T-helper 2 cell treated with Interferon-gamma antibody and Interleukin-4, amounts not matched to agents 5 μg/mL and 100 μg/mL, for 36 hours (primary cell): ENCODE data around the gene SPARC.
A peak's percentile ranks its signal among the peaks of the same experiment; 100 is the strongest.

ENCODE experiments used
- DNase-seq: peaks from one replicate; pipeline ENCODE4 v3.0.0; 2021; ENCODE audit warnings: low spot score
- H3K27ac Mint-ChIP-seq: one replicate; pipeline ENCODE4 v1.8.0; 2021; ENCODE audit warnings: mild to moderate bottlenecking, mixed read lengths
- H3K27me3 Mint-ChIP-seq: one replicate; pipeline ENCODE4 v1.8.0; 2021; ENCODE audit warnings: low read depth, mixed read lengths
- H3K36me3 Mint-ChIP-seq: one replicate; pipeline ENCODE4 v1.8.0; 2021; ENCODE audit warnings: low read depth, mixed read lengths
- H3K4me1 Mint-ChIP-seq: one replicate; pipeline ENCODE4 v1.8.0; 2021; ENCODE audit warnings: low read depth, mixed read lengths
- H3K4me3 Mint-ChIP-seq: one replicate; pipeline ENCODE4 v1.8.0; 2022; ENCODE audit warnings: mild to moderate bottlenecking, moderate library complexity, mixed read lengths
- H3K9me3 Mint-ChIP-seq: one replicate; pipeline ENCODE4 v1.8.0; 2021; ENCODE audit warnings: mixed read lengths

SPARC gene

DNA sequence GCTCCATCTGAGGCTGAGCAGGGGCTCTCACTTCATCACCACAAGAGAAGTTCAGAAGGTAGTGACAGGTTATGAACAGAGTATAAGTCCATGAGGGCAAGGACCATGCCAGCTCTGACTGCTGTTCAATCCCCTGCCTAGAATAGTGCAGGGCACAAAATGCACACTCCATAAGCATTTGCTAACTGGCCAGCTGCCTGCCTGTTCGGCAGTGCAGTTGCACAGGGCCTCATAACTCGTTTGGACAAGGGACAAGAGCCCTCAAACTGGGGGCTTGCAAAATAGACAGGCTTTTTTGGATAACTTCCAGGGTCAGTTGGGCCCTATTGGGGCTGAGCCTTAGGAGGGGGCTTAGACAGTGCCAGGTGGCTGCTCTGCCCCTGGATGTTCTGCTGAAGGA is 21.1 kb downstream of the SPARC start:
- Mint-ChIP-seq H3K36me3 (no peaks in the 10 kb centered on the region), H3K9me3 (no peaks in the 10 kb centered on the region), H3K27me3 (peaks cover 5% of the 10 kb centered on the region), H3K27ac (no peak overlapping the region), H3K4me1 (peaks cover 6% of the 10 kb centered on the region), H3K4me3 (no peak overlapping the region)
- no peak for DNase-seq

DNA sequence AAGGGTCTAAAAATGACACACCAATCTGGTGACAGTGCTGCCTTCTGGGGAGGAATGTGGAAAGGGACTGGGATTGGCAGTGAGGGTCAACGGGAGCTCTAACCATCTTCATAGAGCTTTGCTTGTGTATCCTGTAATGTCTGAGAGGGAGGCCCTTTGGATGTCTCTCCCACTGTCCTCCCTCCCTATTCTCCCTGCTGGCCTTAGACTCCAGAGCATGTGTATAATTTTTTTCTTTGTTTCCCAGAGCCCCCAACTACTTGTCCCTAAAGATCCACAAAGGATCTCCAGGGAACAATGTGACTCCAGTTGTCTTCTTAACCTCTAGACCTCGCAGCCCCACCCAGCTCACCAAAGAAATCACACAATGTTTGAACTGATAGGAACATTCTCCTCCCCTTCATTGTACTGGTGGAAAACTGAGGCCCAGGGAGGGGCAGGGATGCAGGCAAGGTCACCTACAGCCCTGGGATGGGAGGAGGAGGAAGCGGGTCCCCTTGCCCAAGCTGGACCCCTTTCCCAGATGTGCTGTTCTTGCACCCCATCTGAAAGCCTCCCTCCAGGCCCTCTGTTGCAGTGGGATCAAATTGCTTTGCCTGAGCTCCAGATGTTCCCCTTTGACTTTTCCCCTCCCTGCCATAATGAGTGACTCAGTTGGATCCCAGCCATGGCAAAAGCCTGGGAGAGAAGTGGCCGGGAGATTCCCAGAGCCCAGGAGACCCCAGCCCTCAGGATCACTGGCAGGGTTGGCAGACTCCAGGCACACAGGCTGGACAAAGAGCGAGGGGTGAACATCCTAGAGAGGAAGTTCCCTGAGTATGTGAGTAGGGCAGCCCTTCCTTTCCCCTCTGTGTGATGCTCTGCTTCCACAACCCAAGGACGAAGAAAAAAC is 21.8 kb downstream of the SPARC start:
- Mint-ChIP-seq H3K9me3 (no peaks in the 10 kb centered on the region), H3K36me3 (no peaks in the 10 kb centered on the region), H3K4me3 (no peak overlapping the region), H3K27ac (no peak overlapping the region), H3K4me1 (peaks cover 6% of the 10 kb centered on the region), H3K27me3 (peaks cover 5% of the 10 kb centered on the region)
- DNase-seq, result no peak

DNA sequence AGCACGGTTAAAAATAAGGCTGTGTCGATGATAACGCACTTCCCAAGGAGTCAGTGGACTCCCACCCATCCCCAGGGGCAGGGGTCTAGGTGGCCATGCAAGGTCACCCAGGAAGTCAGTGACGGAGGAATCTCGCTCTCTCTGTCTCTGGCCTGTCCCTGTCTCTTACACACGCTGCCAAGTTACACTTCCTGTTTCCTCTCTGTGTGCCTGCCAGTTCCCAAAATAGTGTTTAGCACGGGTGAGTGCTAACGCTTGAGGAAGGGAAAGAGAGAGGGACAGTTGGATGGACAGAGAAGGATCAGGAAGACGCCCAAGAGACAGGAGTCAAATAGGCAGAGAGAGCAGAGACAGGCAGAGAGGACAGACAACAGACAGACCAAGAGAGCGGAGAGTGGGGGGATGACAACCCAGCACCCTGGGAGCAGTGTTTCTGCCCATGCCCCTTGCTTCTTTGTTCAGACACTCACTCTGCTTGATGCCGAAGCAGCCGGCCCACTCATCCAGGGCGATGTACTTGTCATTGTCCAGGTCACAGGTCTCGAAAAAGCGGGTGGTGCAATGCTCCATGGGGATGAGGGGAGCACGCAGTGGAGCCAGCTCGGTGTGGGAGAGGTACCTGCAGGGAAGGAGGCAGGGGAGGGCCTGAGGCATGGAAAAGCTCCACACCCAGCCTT is 23.0 kb downstream of the SPARC start:
- H3K9me3 Mint-ChIP-seq, result no peaks in the 10 kb centered on the region
- H3K27ac Mint-ChIP-seq, result peak overlapping the region; percentile 28
- no peak for DNase-seq
- H3K4me3 Mint-ChIP-seq, result no peak overlapping the region
- H3K27me3 Mint-ChIP-seq, result peaks cover 5% of the 10 kb centered on the region
- no peaks in the 10 kb centered on the region for H3K36me3 Mint-ChIP-seq
- H3K4me1 Mint-ChIP-seq, result peaks cover 6% of the 10 kb centered on the region

DNA sequence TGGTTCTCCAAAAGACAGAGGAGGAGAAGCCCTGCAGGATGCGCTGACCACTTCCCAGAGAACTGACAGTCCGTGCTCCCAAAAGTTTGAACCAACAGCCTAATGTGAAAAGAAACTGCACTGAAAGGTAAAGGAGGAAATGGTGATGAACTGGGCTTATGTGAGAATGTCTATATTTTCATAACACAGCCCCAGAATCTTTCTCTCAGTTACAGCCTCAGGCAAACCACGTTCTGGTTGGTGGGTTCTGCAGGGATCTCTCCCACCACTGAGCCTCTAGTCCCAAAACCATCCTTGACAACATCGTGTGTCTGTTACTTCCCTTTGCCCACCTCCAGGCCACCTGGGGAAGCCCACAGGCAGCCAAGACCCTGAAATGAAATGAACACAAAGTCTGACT is 23.9 kb downstream of the SPARC start:
- Mint-ChIP-seq H3K27me3 (peaks cover 5% of the 10 kb centered on the region), H3K36me3 (no peaks in the 10 kb centered on the region), H3K4me3 (no peak overlapping the region), H3K27ac (no peak overlapping the region), H3K4me1 (peaks cover 6% of the 10 kb centered on the region), H3K9me3 (no peaks in the 10 kb centered on the region)
- no peak for DNase-seq

DNA sequence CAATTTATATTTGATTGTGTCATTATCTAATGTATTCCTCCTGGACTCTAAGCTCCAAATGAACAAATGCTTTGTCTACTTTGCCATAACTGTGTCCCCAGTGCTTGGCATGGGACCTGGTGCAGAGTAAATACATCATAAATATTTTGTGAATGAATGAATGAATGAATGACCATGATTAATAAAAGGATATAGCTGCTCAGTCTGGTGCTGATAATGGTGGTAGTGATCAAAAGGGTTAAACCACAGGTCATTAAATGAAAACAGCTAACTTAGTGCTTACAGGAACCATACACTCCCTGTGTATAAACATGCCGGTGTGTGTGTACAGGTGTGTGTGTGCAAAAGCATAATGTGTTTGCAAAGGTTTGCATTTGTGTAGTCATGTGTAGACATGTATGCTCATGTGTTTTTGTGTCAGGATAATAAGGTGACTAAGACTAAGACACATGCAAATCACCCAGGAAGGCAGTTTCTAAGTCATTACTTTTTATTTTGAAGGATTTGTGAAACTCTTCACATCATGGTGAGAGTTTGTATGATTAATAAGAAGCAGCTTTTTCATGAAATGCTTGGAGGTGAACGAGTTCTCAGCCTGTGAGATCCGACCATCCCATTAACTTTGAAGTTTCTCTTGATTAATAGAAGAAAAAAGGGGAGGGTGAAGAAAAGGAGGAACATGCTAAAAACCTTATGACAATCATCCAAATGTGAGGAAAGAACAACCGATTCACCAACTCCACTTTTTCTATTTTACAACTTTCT is 24.6 kb downstream of the SPARC start:
- H3K4me1 Mint-ChIP-seq, result peaks cover 6% of the 10 kb centered on the region
- H3K4me3 Mint-ChIP-seq, result no peak overlapping the region

DNA sequence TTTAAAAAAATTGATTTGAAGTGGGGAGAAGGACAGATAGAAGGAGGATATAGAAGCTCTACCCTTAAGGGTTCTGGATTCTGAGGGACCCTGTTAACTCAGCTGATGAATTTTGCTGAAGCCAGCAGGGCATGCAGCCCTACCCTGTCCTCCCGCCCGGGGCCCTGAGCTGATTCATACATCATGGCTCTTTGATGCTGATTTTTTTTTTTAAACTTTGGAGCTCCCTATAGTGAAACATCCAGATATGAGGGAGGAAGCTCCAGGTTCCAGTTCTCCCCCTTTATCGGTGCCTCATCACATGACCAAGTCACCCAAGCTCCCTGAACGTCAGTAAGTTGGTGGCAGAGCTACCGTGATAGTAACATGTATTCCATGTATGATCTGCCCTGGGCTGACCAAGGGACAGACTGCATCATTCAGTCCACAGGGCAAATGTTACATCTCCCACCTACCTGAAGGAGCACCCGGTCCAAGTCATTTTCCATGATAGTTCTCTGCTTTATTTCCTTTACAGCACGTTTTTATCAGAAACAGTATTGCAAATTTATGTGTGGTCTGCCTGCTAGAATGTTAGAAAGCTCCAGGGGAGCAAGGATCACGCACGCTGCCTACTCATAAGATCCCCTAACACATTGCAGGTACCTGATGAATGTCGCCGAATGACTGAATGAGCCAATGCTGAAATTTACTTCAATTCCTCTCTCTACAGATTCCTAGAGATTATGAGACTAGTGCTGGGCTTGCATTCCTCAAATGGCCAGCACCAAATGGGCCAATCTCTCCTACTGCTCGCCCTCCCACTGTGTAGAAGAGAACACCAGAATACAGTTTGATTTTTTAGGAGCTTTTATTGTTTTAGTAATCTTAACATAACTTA is 25.9 kb downstream of the SPARC start:
- Mint-ChIP-seq H3K9me3 (no peaks in the 10 kb centered on the region), H3K36me3 (no peaks in the 10 kb centered on the region), H3K27me3 (peaks cover 8% of the 10 kb centered on the region), H3K27ac (no peak overlapping the region), H3K4me1 (peaks cover 6% of the 10 kb centered on the region), H3K4me3 (no peak overlapping the region)
- DNase-seq, result no peak

More for the DNA sequence above, 24.6 kb downstream of the SPARC start:
- H3K27ac Mint-ChIP-seq, result no peak overlapping the region
- H3K9me3 Mint-ChIP-seq, result no peaks in the 10 kb centered on the region
- H3K36me3 Mint-ChIP-seq, result no peaks in the 10 kb centered on the region
- DNase-seq, result no peak
- peaks cover 8% of the 10 kb centered on the region for H3K27me3 Mint-ChIP-seq

DNA sequence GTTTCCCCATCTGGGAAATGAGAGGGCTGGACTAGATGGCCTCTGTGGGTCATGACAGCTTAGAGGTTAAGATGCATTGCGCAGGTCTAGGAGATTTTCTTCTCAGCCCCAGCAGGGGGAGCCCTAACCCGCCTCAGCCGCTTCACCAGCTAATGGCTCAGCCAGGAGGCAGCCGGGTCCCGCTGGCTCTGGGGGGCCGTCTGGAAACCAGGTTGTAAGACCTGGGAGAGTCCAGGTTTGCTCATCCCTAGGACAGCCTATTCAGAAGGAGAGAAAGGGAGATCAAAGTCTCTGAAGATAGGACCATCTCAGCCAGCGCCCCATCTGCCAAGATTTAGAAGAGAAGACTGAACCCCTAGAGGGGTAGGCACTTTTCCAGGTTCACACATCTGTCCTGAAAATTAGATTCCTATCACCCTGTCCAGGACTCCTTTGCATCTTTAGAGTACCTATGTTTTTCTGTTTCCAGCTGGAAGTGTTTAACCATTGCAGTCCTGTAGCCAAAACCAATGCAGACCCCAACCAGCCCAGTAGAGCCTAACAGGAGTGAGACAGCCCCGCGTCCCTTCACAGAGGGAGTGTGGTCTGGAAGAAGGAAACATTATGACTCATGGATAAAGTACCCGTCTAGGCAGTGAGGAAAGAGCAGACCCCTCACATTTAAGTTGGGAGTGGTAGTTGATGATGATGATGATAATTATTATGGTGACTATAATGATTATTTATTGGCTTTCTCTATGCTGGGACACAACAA is 27.5 kb downstream of the SPARC start:
- peaks cover 12% of the 10 kb centered on the region for H3K27me3 Mint-ChIP-seq

DNA sequence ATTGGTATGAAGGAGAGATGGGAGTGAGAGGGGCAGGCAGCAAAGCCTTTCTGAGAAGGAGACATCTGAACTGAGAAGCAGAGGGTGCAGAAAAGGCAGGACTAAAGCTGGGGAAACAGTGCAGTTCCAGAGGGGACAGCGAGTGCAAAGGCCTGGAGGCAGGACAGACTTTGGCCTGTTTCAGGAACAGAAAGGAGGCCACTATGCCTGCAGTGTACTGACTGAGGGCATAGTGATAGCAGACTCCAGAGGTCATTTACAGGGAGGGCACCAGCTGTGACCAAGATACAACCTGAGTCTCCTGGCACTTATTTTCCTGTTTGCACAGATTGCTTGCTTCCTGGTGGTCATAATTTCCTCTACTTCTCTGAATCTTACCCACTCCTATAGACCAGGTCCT is 29.6 kb downstream of the SPARC start:
- Mint-ChIP-seq H3K4me1 (no peaks in the 10 kb centered on the region), H3K27ac (no peak overlapping the region)
- no peak for DNase-seq

More for the DNA sequence above, 27.5 kb downstream of the SPARC start:
- no peaks in the 10 kb centered on the region for H3K36me3 Mint-ChIP-seq
- no peak overlapping the region for H3K4me3 Mint-ChIP-seq
- H3K27ac Mint-ChIP-seq, result no peak overlapping the region
- peaks cover 6% of the 10 kb centered on the region for H3K4me1 Mint-ChIP-seq
- DNase-seq, result peak; percentile 63
- no peaks in the 10 kb centered on the region for H3K9me3 Mint-ChIP-seq

DNA sequence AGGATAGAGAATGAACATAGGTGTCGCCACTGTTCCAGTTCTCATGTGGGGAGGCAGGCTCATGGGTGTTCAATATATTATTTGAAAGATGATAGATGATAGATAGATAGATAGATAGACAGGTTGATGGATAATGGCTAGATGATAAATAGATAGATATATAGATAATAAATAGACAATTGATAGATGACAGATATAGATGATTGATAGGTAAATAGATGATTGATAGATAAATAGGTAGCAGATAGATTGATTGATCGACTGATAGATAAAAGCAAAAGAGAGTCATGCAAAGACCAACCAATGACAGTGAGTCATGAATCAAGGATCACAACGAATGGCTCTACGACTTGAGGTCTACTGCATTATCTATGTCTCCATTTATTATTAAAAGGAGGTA is 30.4 kb downstream of the SPARC start:
- H3K9me3 Mint-ChIP-seq, result no peaks in the 10 kb centered on the region
- H3K27ac Mint-ChIP-seq, result no peak overlapping the region
- peaks cover 10% of the 10 kb centered on the region for H3K27me3 Mint-ChIP-seq
- no peaks in the 10 kb centered on the region for H3K4me1 Mint-ChIP-seq
- no peak overlapping the region for H3K4me3 Mint-ChIP-seq
- DNase-seq, result no peak
- H3K36me3 Mint-ChIP-seq, result no peaks in the 10 kb centered on the region

More for the DNA sequence above, 29.6 kb downstream of the SPARC start:
- H3K4me3 Mint-ChIP-seq, result no peak overlapping the region
- peaks cover 10% of the 10 kb centered on the region for H3K27me3 Mint-ChIP-seq
- no peaks in the 10 kb centered on the region for H3K9me3 Mint-ChIP-seq
- H3K36me3 Mint-ChIP-seq, result no peaks in the 10 kb centered on the region

DNA sequence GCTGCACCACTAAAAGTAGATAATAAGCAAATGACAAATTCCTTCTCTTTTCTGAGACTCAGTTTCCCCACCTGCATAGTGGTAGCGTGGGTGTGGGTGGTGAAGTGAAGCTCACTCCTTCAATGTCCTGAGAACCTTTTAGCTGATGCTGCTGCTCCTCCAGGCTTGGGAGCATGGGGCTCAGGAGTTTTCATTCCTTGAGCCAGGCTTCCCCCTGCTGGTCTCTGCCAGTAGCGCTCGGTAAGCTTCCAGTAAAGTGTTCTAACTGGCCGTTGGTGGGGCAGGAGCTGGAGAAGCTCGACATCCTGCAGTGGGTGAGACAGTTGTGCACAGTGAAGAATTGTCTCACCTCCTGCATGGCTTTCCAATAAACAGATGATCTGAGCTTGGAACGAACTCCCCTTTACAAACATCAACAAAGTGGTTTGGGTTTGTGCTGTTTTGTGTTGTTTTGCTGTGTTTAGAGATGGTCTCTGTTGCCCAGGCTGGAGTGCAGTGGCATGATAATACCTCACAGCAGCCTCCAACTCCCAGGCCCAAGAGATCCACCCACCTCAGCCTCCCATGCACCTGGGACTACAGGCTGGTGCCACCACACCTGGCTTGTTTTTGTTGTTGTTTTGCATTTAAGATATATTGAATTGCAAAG is 34.6 kb downstream of the SPARC start:
- Mint-ChIP-seq H3K4me1 (no peaks in the 10 kb centered on the region), H3K27ac (no peak overlapping the region), H3K4me3 (no peak overlapping the region), H3K9me3 (no peaks in the 10 kb centered on the region), H3K27me3 (peaks cover 3% of the 10 kb centered on the region), H3K36me3 (no peaks in the 10 kb centered on the region)
- DNase-seq, result peak; percentile 46

DNA sequence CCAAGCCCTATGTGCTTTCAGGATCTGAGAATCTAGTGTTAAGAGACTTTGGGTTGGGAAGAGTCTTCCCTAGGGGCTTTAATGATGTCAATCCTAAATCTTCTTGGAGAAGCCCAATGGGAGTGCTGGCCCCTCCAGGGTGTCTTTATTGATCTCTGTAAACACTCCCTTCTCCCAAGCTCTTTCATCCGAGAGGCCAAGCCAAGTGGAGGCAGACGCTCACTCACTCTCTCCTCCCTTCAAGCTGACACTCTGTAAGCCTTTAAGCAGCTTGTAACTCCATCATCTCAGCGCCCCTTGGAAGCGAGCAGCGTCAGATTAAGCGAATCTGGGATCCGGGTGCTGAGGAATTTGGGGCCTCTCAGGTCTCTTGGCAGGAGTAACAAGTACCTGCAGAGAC is 37.7 kb downstream of the SPARC start:
- no peaks in the 10 kb centered on the region for H3K36me3 Mint-ChIP-seq
- H3K27me3 Mint-ChIP-seq, result peaks cover 3% of the 10 kb centered on the region
- no peaks in the 10 kb centered on the region for H3K4me1 Mint-ChIP-seq
- H3K4me3 Mint-ChIP-seq, result no peak overlapping the region
- no peak overlapping the region for H3K27ac Mint-ChIP-seq
- DNase-seq, result no peak
- no peaks in the 10 kb centered on the region for H3K9me3 Mint-ChIP-seq

DNA sequence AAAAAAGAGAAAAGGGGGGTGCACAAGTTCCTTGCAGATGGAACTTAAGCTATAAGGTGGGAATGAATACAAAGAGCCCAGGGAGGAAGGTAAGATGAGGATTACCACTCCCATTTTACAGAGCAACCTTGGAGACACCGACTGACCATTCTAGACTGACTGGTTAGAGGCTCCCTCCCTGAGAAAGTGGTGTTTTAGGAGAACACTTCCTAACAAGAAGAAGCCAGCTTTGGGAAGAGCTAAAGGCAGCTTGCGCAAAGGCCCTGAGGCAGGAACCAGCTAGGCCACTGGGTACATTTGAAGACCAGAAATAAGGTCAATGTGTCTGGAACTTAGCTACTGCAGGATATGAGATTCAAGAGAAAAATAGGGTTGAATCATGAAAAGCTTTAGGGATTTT is 38.6 kb downstream of the SPARC start:
- no peaks in the 10 kb centered on the region for H3K9me3 Mint-ChIP-seq
- H3K36me3 Mint-ChIP-seq, result no peaks in the 10 kb centered on the region
- H3K4me3 Mint-ChIP-seq, result no peak overlapping the region

More for the DNA sequence above, 38.6 kb downstream of the SPARC start:
- Mint-ChIP-seq H3K27me3 (peaks cover 3% of the 10 kb centered on the region), H3K4me1 (no peaks in the 10 kb centered on the region), H3K27ac (no peak overlapping the region)
- no peak for DNase-seq
